K562 (cell line): ENCODE data around the gene HKDC1. TPM values are rescaled to one million over a fixed set of nuclear protein-coding genes. Genes with fewer than 3 reads are reported as not detected.

Experiments
- BRCA1 ChIP-seq, 2 experiments: fragments of 450-650 bp in 1 of 2; sonication (generic) in 1 of 2; formaldehyde crosslinking in 1 of 2; IDR thresholded peaks; 2 replicates each; pipeline versions ENCODE4 v1.5.0 to v1.6.1; 2017 to 2020; ENCODE audit warnings: mild to moderate bottlenecking in 1 of 2, missing genetic modification reagents in 1 of 2
- GTF3C2 ChIP-seq: IDR thresholded peaks from 3 replicates; pipeline ENCODE4 v1.6.1; 2011; ENCODE audit warnings: borderline replicate concordance, mild to moderate bottlenecking, moderate library complexity; ENCODE audit not compliant: insufficient read length; ENCODE audit errors: extremely low read depth
- HNRNPLL ChIP-seq: fragments of 200-400 bp; formaldehyde crosslinking; IDR thresholded peaks from 2 replicates; pipeline ENCODE4 v1.6.1; 2017; ENCODE audit warnings: low read length, low read depth, mild to moderate bottlenecking; ENCODE audit not compliant: poor library complexity, severe bottlenecking
- KDM1A ChIP-seq, 2 experiments: fragments of 450-650 bp; IDR thresholded peaks; 2 replicates each; pipeline ENCODE4 v1.6.1; 2016; ENCODE audit warnings: mild to moderate bottlenecking in 2 of 2
- KLF10 ChIP-seq: fragments of 250-450 bp; sonication (Bioruptor Pico); IDR thresholded peaks from 2 replicates; pipeline ENCODE4 v1.6.1; 2021; ENCODE audit warnings: matching md5 sums
- POLR2A ChIP-seq: fragments of 450-650 bp; conservative IDR thresholded peaks from 2 replicates; pipeline ENCODE4 v1.6.1; 2016
- PTRF ChIP-seq: fragments of 450-650 bp; IDR thresholded peaks from 2 replicates; pipeline ENCODE4 v1.6.1; 2016; ENCODE audit warnings: mild to moderate bottlenecking, missing genetic modification characterization, missing compliant biosample characterization
- RNF219 ChIP-seq: fragments of 250-450 bp; sonication (Bioruptor Pico); IDR thresholded peaks from 2 replicates; pipeline ENCODE4 v1.5.0; 2022; ENCODE audit warnings: mild to moderate bottlenecking
- YBX1 ChIP-seq: fragments of 450-650 bp; IDR thresholded peaks from 2 replicates; pipeline ENCODE4 v1.7.1; 2016; ENCODE audit warnings: mild to moderate bottlenecking
- ZFPM2 ChIP-seq: fragments of 250-450 bp; sonication (Bioruptor Pico); IDR thresholded peaks from 2 replicates; pipeline ENCODE4 v1.5.1; 2022; ENCODE audit warnings: mild to moderate bottlenecking
- ZNF318 ChIP-seq, 2 experiments: fragments of 450-650 bp; IDR thresholded peaks; 2 replicates each; pipeline ENCODE4 v1.6.1; 2016; ENCODE audit warnings: mild to moderate bottlenecking in 2 of 2, borderline replicate concordance in 1 of 2, low read depth in 1 of 2, moderate library complexity in 1 of 2
- ZNF436 ChIP-seq: fragments of 250-450, 450-650 bp; sonication (Bioruptor Pico); formaldehyde crosslinking; IDR thresholded peaks from 2 replicates; pipeline ENCODE4 v1.7.0; 2020; ENCODE audit warnings: mild to moderate bottlenecking
- ZNF696 ChIP-seq: fragments of 250-450 bp; sonication (Bioruptor Pico); conservative IDR thresholded peaks from 2 replicates; pipeline ENCODE4 v1.4.0; 2020; ENCODE audit warnings: mild to moderate bottlenecking, moderate library complexity
- polyA plus RNA-seq, 8 experiments: library from polyadenylated mRNA; depleted of rRNA in 4 of 8; stranded (reverse) in 5 of 8; unstranded in 3 of 8; fragments of >200 nt; fragmentation: Nextera tagmentation in 2 of 8; fragmentation: Illumina TruSeq in 1 of 8; extraction: Ambion mirVana in 2 of 8; extraction: Trizol in 1 of 8; gene quantifications; 2 replicates each; pipeline versions ENCODE4 v1.2.1 to v1.2.3, GENCODE V29; 2011 to 2014; ENCODE audit warnings: inconsistent platforms in 1 of 8, missing spikeins in 1 of 8
- total RNA-seq, 7 experiments: library from RNA; depleted of rRNA in 6 of 7; stranded (reverse); fragments of >200 nt in 6 of 7; fragmentation: Illumina TruSeq in 2 of 7; extraction: Trizol in 2 of 7; gene quantifications; 2 replicates each; pipeline versions ENCODE4 v1.2.1 to v1.2.3, GENCODE V29; 2011 to 2021; ENCODE audit warnings: low replicate concordance in 1 of 7

Gene HKDC1
- total and polyA plus RNA-seq, 9 of the 15 experiments (the other 6 are each of a cell fraction or from before 2014, with no cell fraction given) = 0.04 to 0.22 (median 0.11) TPM; not detected in 5

DNA sequence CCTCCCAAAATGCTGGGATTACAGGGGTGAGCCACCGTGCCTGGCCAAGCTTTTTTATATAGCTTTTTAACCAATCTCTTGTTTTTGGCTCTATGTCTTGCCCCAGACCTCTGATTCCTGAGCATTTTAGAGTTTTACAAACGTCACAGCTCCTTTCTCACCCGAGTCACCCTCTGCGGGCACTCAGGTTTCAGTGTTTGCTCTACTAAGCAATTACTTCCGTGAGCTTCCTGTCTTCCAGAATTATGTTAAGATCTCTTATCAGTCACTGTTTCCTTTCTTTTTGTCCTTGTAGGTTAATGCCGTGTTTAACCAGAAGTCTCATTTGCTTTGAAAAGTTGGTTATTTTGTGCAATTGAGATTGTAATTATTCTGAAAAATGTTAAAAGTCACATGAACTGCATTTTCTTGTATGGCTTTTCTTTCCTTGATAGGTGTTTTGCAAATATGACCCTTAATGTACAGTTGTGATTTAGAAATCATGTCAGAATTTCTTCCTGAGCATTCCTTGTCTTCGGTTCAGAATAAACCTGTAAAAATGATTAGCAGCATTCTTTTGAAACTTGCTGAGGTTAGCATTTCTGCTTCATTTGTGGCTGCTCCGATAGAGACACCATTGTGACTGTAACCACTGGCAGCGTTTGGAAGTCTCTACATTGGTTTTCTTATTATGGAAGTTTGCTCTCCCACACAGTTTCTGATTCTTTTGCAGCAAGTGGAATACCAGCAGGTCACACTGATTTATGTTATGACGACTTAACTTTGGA, 4.5 kb upstream of the HKDC1 start (continued):
- TF ChIP-seq ZNF318 (IDR thresholded peaks at IDR 0.05; ENCODE audit: borderline replicate concordance in 1 of 2, low read depth in 1 of 2) (no peak), RNF219 (CRISPR knock-in tag) (no peak; the same call in 1 of the 2 replicates), ZFPM2 (CRISPR knock-in tag) (no peak), YBX1 (no peak), KDM1A (IDR thresholded peaks at IDR 0.05) (no peak), ZNF436 (CRISPR knock-in tag) (no peak), BRCA1 (IDR thresholded peaks at IDR 0.05) (no peak), BRCA1 (CRISPR knock-in tag; IDR thresholded peaks at IDR 0.05) (no peak), PTRF (tag) (no peak), ZNF696 (CRISPR knock-in tag) (no peak), GTF3C2 (no peak), KLF10 (CRISPR knock-in tag) (no peak), HNRNPLL (no peak), POLR2A (no peak)
